Endothelial cell of hepatic sinusoid (primary cell): Measurements from ENCODE around the gene FHOD3.
"Not testable (repeated sequence)": the region's sequence is repeated elsewhere in the genome, so short reads cannot be mapped to it uniquely, and the experiment has no call there.

ENCODE experiments used
- in situ Hi-C: cut with HindIII; loops from 2 replicates; pipeline ENCODE4 v1.10.0; 2017; ENCODE audit warnings: low sequenced_read_pairs

Gene FHOD3

DNA sequence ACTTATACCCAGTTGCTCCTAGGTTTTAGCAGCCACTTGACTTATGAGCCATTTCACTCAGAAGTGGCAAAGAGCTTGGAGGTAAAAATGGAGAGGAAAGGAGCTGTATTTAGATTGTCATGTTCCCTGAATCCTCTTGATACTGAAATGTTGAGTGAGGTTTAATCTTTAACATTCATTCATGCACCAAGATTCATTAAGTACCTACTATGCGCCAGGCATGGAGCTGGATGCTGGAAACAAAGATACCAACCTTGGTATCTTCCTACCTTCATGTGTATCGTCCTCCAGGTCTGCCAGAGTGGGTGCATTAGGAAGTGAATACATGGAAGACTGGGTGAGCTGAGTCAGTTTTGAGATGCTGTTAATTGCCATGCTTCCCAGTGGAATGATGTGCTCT, 507.6 kb downstream of the FHOD3 start:
- in situ Hi-C loops, result no loop called here

DNA sequence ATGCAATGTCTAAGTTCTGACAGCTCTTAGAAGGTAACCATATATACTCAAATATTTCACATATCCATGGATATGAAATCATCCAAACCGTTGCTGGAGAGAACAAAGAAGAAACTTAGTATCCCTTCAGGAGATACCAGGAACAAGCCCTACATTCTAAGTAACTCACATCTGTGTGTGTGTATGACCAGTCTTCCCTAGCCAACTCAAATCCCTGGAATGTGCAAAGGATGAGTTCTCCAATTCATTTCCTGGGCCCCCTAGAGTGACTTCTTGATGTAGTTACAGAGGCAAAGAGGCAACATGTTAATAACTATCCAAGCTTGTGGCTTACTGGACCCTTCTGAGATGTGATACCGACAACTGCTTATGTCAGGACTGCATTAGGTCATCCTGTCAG, 511.2 kb downstream of the FHOD3 start:
- in situ Hi-C loops, result no loop called here

DNA sequence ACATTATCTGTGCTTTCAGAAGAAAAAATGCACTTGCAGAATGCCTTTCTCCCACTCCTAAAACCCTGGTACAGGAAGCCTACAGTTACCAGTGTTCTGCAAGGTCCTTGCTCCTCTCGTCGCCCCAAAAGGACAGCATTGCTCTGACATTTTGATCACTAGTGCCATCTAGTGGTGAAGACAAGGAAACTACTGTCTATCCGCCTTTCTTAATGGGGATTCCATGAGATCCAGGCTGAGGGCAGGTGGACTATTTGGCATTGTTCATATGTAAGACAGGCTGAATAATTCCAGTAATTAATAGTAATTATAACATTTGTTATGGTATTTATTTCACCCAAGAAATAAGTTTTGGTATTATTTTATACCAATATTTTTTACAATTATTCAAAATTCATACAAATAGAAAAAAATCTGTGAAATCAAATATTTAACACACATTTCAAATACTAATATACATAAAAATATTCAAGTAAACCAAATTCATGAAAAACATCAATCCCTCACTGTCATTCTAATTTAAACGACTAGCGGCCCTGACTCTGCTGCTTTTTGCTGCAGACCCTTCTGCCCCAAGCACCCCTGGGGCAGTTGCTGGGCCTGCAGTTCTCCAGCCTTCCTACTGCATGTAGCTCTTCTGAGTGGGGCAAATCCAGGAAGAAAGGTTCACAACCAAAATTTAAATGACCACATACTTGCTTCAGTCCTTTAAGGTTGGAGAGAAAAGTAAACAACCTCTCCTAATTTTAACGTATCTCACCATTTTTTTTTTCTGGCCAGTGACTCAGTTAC, 512.3 kb downstream of the FHOD3 start:
- in situ Hi-C loops, result no loop called here

DNA sequence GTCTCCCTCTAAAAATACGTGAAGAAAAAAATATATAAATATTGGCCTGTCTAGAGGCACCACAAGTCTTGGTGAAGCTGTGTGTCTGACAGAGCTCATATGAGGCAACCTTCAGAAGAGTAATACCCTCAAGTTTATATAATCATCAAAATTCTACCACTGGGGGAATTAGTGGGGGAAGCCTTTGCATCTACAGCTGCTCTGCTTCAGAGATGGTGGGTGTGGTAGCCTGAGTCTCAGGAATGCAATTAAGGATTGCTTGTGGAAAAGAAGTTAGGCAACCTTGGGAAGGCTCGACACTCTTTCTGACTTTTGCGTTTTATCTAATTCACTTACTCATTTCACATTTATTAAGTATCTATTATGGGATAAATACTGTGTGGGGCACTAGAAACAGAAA, 513.9 kb downstream of the FHOD3 start:
- in situ Hi-C loops, result no loop called here

DNA sequence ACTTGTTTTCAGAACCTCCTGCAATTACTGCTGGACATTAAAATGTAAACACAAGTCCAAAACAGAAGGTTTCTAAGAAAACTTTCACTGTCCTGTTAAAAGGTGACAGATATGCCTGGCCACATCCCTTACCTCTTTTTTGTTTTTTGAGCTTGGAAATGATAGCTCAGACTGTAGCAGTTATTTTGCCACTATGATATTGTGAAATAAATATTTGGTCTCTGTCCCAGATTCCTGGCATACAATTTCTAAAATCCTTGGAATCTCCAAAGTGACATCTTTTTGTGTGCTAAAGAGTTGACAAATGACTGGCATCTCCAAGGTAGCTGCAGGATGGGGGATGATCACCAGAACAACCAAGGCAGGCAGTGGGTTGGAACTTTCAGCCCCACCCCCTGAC, 514.4 kb downstream of the FHOD3 start:
- in situ Hi-C loops, result no loop called here

DNA sequence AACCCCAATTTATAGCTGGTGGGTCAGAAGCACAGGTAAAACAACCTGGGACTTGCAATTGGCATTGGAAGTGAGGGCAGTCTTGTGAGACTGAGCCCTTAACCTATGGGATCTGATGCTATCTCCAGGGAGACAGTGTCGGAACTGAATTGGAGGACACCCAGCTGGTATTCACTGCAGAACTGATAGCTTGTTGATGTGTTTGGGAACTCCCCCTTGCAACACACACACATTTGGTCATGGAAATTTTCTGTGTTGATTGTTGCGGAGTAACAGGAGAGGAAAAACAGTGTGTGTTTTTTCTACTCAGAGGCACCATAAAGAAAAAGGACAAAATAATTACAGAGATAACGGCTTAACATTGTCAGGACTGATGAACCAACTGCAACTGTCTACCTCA, 515.2 kb downstream of the FHOD3 start:
- in situ Hi-C loops, result no loop called here

DNA sequence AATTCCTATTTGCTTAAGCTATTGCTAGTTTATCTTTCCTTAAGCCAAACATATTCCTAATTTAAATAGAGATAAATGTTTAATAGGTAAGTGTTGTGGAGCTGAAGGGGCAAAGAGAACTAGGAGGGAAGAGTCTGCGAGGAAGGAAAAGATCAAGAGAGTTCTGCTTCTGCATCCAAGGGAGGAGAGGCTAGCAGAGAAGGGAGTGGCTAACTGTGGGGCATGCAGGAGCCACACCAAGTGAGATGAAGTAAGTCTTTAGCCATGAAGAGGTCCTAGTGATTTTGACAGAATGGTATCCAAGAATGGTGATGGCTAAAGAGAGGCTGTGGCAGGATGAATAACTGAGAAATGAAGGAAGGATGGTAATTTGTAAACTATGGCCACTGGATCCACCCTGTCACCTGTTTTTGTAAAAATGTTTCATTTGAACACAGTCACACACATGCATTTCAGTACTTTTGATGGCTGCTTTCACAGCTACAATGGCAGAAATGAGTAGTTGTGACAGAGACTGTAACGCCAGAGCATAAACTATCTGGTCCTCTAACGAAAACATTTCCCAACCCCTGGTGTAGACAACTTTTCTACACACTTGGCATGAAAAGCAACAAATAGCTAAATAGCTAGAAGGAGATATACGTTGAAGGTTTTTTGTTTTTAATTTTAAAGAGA, 515.7 kb downstream of the FHOD3 start:
- in situ Hi-C loops, result no loop called here

DNA sequence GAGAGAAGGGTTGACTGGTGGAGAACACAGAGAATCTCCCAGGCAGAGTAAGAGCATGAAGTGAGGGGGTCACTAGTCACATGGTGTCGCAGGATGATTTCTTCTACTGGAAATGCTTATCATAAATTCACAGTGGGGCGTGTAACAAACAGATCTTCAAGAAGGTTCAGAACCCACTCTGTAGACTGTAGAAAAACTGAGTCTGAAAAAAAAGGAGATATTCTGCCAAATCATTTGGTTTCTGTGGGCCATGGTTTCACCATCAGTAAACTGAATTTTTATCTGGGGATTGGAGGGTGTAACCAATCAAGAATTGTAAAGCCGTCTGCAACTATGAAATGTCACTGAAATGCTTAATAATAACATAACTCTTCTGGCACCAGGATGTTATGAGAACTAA, 516.3 kb downstream of the FHOD3 start:
- in situ Hi-C loops, result no loop called here

DNA sequence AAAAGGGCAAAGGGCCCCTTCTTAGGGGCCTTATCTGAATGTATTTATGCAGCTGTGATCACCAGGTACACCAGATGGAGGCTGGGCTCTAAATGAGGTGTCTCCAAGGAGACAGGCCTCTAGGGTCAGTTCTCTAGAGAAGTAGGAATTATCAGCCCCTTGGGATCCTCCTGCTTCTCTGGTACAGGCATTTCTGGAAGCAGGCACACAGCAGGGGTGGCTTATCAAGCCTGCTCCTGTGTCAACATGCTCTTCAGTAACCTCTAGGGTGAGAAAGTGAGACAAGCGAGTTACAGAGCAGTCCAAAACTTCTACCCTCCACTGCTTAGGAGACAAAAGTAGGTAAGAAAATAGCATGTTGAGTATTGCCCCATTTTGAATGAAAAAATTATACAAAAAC, 517.5 kb downstream of the FHOD3 start:
- in situ Hi-C loops, result no loop called here

- in situ Hi-C loops, result not testable (repeated sequence)
Measured at GRCh38 chr18:36816096-36816495, 518.6 kb downstream of the FHOD3 start.

DNA sequence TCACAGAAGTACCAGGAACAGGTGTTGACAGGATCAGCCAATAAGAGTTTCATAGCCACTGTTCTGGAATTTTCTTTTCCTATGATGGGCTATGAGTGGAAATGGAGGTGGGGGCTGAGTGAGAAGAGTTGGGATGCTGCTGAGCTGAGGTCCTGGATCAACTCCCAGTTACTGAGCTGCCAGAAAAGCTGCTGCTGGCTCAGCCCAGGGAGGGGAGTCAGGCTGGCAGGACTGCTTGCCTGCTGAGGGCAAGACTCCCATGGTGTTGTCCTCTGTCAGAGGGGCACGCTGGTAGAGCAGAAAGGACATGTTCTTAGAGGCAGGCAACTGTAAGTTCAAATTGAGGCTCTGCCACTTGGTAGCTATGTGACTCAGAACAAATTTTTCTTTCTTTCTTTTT, 519.5 kb downstream of the FHOD3 start:
- in situ Hi-C loops, result no loop called here

GRCh38 chr18:36818652-36819051, 521.1 kb downstream of the FHOD3 start:
- in situ Hi-C loops, result no loop called here

GRCh38 chr18:36819621-36820020, 522.1 kb downstream of the FHOD3 start:
- in situ Hi-C loops, result no loop called here

GRCh38 chr18:36821681-36822080, 524.2 kb downstream of the FHOD3 start:
- in situ Hi-C loops, result no loop called here

- in situ Hi-C loops, result no loop called here
Measured at GRCh38 chr18:36825526-36825925, 528.0 kb downstream of the FHOD3 start.

- in situ Hi-C loops, result no loop called here
Measured at GRCh38 chr18:36826556-36826955, 529.0 kb downstream of the FHOD3 start.

GRCh38 chr18:36828157-36828629, 530.7 kb downstream of the FHOD3 start:
- in situ Hi-C loops, result no loop called here

GRCh38 chr18:36828630-36829361, 531.3 kb downstream of the FHOD3 start, which contains the start of the genes KIAA1328 and TPGS2:
Gene KIAA1328, plus strand, starts transcription at chr18:36829127. Its CDS starts 12 bp downstream, at chr18:36829139.
Gene TPGS2, minus strand, starts transcription at chr18:36829002. Its CDS starts 235 bp downstream, at chr18:36828767.
- in situ Hi-C loops, result no loop called here
